HepG2 (cell line): ENCODE data around the gene SH3PXD2A. TPM values are rescaled to one million over a fixed set of nuclear protein-coding genes. Genes with fewer than 3 reads are reported as not detected.

Experiments used
- ATAC-seq: fragments of 200-7000 bp; cut with Tn5 transposase; 3 replicates; pipeline ENCODE4 v1.9.1; 2020; ENCODE audit warnings: mild to moderate bottlenecking, moderate library complexity
- BruUV-seq: library from RNA; stranded (reverse); fragments of 400-500 nt; replicated peaks from 2 replicates; lab custom pipeline; 2021; lab: Mats Ljungman, UMichigan
- CTCF ChIA-PET: fragments of 300-600 bp; formaldehyde crosslinking; extraction: SDS; loops from one replicate; lab custom pipeline; 2021; ENCODE audit warnings: low total read pairs, inconsistent platforms, low intra/inter-chr PET ratio; lab: Yijun Ruan, JAX
- POLR2A ChIA-PET: fragments of 350-600 bp; sonication (Branson Sonifier 250); formaldehyde crosslinking; loops from one replicate; lab custom pipeline; 2020; ENCODE audit warnings: antibody characterized with exemption, inconsistent platforms; lab: Yijun Ruan, JAX
- DNase-seq: peaks from one replicate; pipeline ENCODE4 v3.0.0-alpha.2; 2015; ENCODE audit warnings: low spot score
- FAIRE-seq: peaks from 3 replicates; lab custom pipeline; 2011; peaks lifted over from hg19 to GRCh38; lab: Jason Lieb, UNC
- H2AFZ ChIP-seq: one replicate; pipeline ENCODE4 v1.6.1; 2011; ENCODE audit warnings: low read length, inconsistent platforms
- H3K27ac ChIP-seq: fragments of 300-600 bp; 3 replicates; pipeline ENCODE4 v1.8.0; 2011; ENCODE audit warnings: mixed run types, mild to moderate bottlenecking, mixed read lengths, low read length, inconsistent platforms; ENCODE audit not compliant: insufficient read depth; ENCODE audit errors: extremely low read length
- H3K27me3 ChIP-seq, 2 experiments: fragments of 200-600 bp in 1 of 2; 2 replicates in 1 of 2; 3 replicates in 1 of 2; pipeline versions ENCODE4 v1.6.0 to v1.8.0; 2011; ENCODE audit warnings: low read length in 2 of 2, mild to moderate bottlenecking in 2 of 2, moderate library complexity in 2 of 2, inconsistent platforms in 1 of 2; ENCODE audit not compliant: insufficient read depth in 2 of 2, control insufficient read depth in 1 of 2
- H3K36me3 ChIP-seq, 2 experiments: fragments of 200-600 bp in 1 of 2; replicated peaks in 1 of 2; 2 replicates in 1 of 2; 3 replicates in 1 of 2; pipeline versions ENCODE4 v1.5.1 to v1.8.0; 2011; ENCODE audit warnings: low read length in 2 of 2, inconsistent platforms in 1 of 2; ENCODE audit not compliant: insufficient read depth in 2 of 2, control insufficient read depth in 1 of 2
- H3K4me1 ChIP-seq: 2 replicates; pipeline ENCODE4 v1.5.1; 2012; ENCODE audit warnings: low read length, inconsistent platforms; ENCODE audit not compliant: insufficient read depth
- H3K4me2 ChIP-seq: 2 replicates; pipeline ENCODE4 v1.6.0; 2011; ENCODE audit warnings: low read depth, low read length, inconsistent platforms
- H3K4me3 ChIP-seq, 3 experiments: fragments of 200-600 bp in 1 of 3; sonication (generic), shearing (Covaris generic) in 1 of 3; replicated peaks in 1 of 3; 2 replicates each; pipeline ENCODE4 v1.5.1; 2011 to 2016; ENCODE audit warnings: low read length in 3 of 3, inconsistent platforms in 2 of 3, low read depth in 2 of 3, mild to moderate bottlenecking in 2 of 3, control low read depth in 1 of 3, mixed read lengths in 1 of 3; ENCODE audit not compliant: insufficient read depth in 1 of 3
- H3K79me2 ChIP-seq: one replicate; pipeline ENCODE4 v1.6.1; 2011; ENCODE audit warnings: low read length, inconsistent platforms; ENCODE audit not compliant: insufficient read depth
- H3K9ac ChIP-seq: 2 replicates; pipeline ENCODE4 v1.6.0; 2011; ENCODE audit warnings: mild to moderate bottlenecking, low read depth, low read length, inconsistent platforms; ENCODE audit not compliant: insufficient read depth
- H3K9me3 ChIP-seq: 2 replicates; pipeline ENCODE4 v1.5.1; 2012; ENCODE audit warnings: mild to moderate bottlenecking, low read length
- H4K20me1 ChIP-seq: 2 replicates; pipeline ENCODE4 v1.6.0; 2011; ENCODE audit warnings: inconsistent platforms, mild to moderate bottlenecking, low read length, moderate library complexity; ENCODE audit not compliant: insufficient read depth
- CBFB ChIP-seq: sonication (generic); formaldehyde crosslinking; IDR thresholded peaks from 2 replicates; pipeline ENCODE4 v1.4.0; 2020; ENCODE audit warnings: missing genetic modification reagents
- EED ChIP-seq: sonication (generic); formaldehyde crosslinking; IDR thresholded peaks from 2 replicates; pipeline ENCODE4 v1.5.0; 2020; ENCODE audit warnings: mild to moderate bottlenecking, missing genetic modification reagents
- FOXC1 ChIP-seq: sonication (generic); formaldehyde crosslinking; IDR thresholded peaks from 2 replicates; pipeline ENCODE4 v1.8.0; 2022; ENCODE audit warnings: mild to moderate bottlenecking, missing genetic modification reagents, borderline replicate concordance
- NR2F6 ChIP-seq, 2 experiments: IDR thresholded peaks; 2 replicates each; pipeline ENCODE4 v1.6.1; 2016; ENCODE audit warnings: antibody characterized with exemption in 1 of 2, mild to moderate bottlenecking in 1 of 2
- PAX8 ChIP-seq: sonication (generic); formaldehyde crosslinking; IDR thresholded peaks from 2 replicates; pipeline ENCODE4 v1.8.0; 2022; ENCODE audit warnings: mild to moderate bottlenecking, missing genetic modification reagents, borderline replicate concordance
- REPIN1 ChIP-seq: sonication (generic); formaldehyde crosslinking; IDR thresholded peaks from 2 replicates; pipeline ENCODE4 v1.8.0; 2022; ENCODE audit warnings: missing genetic modification reagents, low read depth, mild to moderate bottlenecking, borderline replicate concordance
- SAP130 ChIP-seq: IDR thresholded peaks from 2 replicates; pipeline ENCODE4 v1.6.1; 2016; ENCODE audit warnings: low read depth
- SMYD3 ChIP-seq: sonication (generic); formaldehyde crosslinking; IDR thresholded peaks from 2 replicates; pipeline ENCODE4 v1.8.1; 2023; ENCODE audit warnings: mild to moderate bottlenecking, missing genetic modification reagents
- TEAD3 ChIP-seq: optimal IDR thresholded peaks from 2 replicates; pipeline ENCODE3; 2016; ENCODE audit warnings: borderline replicate concordance
- TFDP1 ChIP-seq: IDR thresholded peaks from 2 replicates; pipeline ENCODE4 v1.6.1; 2016; ENCODE audit warnings: missing compliant biosample characterization, missing genetic modification reagents, borderline replicate concordance
- TRIM24 ChIP-seq: sonication (generic); formaldehyde crosslinking; IDR thresholded peaks from 2 replicates; pipeline ENCODE4 v1.8.0; 2022; ENCODE audit warnings: mild to moderate bottlenecking, missing genetic modification reagents
- ZC3H4 ChIP-seq: sonication (generic); formaldehyde crosslinking; IDR thresholded peaks from 2 replicates; pipeline ENCODE4 v1.4.0; 2020; ENCODE audit warnings: missing genetic modification reagents, borderline replicate concordance
- ZKSCAN1 ChIP-seq: fragments of 150-350 bp; IDR thresholded peaks from 2 replicates; pipeline ENCODE4 v1.6.1; 2014; ENCODE audit warnings: low read length
- ZNF512B ChIP-seq: sonication (generic); formaldehyde crosslinking; IDR thresholded peaks from 2 replicates; pipeline ENCODE4 v1.5.1; 2020; ENCODE audit warnings: missing genetic modification reagents, mild to moderate bottlenecking, borderline replicate concordance
- ZNF597 ChIP-seq: sonication (generic); formaldehyde crosslinking; IDR thresholded peaks from 2 replicates; pipeline ENCODE4 v1.5.0; 2020; ENCODE audit warnings: missing genetic modification reagents
- ZNF644 ChIP-seq: IDR thresholded peaks from 2 replicates; pipeline ENCODE4 v1.6.1; 2016; ENCODE audit warnings: low read depth
- WGBS: methylation state at CpG from one replicate; pipeline ENCODE4 v1.1.6; 2017; ENCODE audit warnings: low lambda C conversion rate; 5-methylcytosine and 5-hydroxymethylcytosine counted together
- in situ Hi-C: cut with HindIII; loops from 2 replicates; pipeline ENCODE4 v1.10.0; 2017; ENCODE audit warnings: low pct_unique_long_range_greater_than_20kb; ENCODE audit not compliant: extremely low pct_ligation_motif_present
- intact Hi-C: fragments of 100-400 bp; cut with micrococcal nuclease; formaldehyde crosslinking; loops from one replicate; pipeline ENCODE4 v1.10.0; 2022; ENCODE audit not compliant: unreplicated experiment
- polyA plus RNA-seq, 8 experiments: library from polyadenylated mRNA; depleted of rRNA in 3 of 8; stranded (reverse) in 7 of 8; unstranded in 1 of 8; fragments of >200 nt; fragmentation: Illumina TruSeq in 4 of 8; extraction: Trizol in 4 of 8; gene quantifications; 2 replicates each; pipeline versions ENCODE4 v1.2.1 to v1.2.3, GENCODE V29; 2011 to 2016; ENCODE audit warnings: low read depth in 4 of 8, missing spikeins in 1 of 8, mixed read lengths in 1 of 8; ENCODE audit not compliant: insufficient read depth in 1 of 8
- total RNA-seq, 5 experiments: library from RNA; depleted of rRNA; stranded (reverse); fragments of >200 nt; fragmentation: Illumina TruSeq; extraction: Trizol; gene quantifications; 2 replicates each; pipeline ENCODE4 v1.2.3, GENCODE V29; 2016; ENCODE audit warnings: low read depth in 1 of 5

SH3PXD2A gene
- total and polyA plus RNA-seq, 2 of the 13 experiments (the other 11 are each of a cell fraction or from before 2014, with no cell fraction given), result 11.1 to 11.3 TPM

- peak; percentile 75; the same call in 1 of the 2 replicates for TF ChIP-seq ZNF512B (CRISPR knock-in tag)
Measured at GRCh38 chr10:103793920-103794883, 61.2 kb downstream of the SH3PXD2A start (continued).

GRCh38 chr10:103793429-103793828, 61.9 kb downstream of the SH3PXD2A start:
- FAIRE-seq (peak; percentile 28), DNase-seq (peak; percentile 62), ATAC-seq (peak; percentile 30)
- peak overlapping the region in 2 of 3 experiments; percentile 3 to 39; a peak in 1 of 6 replicates for H3K4me3 ChIP-seq
- no peaks in the 10 kb centered on the region for H3K9me3 ChIP-seq
- in situ Hi-C loops, result loop anchor here (5.0 kb wide), 2 partner anchors 64 to 76 kb away; partner anchors contain the start of gene SH3PXD2A
- POLR2A ChIA-PET, result interaction anchor here (1.0 to 5.5 kb wide), 16 partner anchors 10 to 135 kb away, joined by 4 to 107 read pairs (median 10); partner anchors contain the start of gene SH3PXD2A
- no peaks in the 10 kb centered on the region for H3K27me3 ChIP-seq
- H3K9ac ChIP-seq, result peak overlapping the region; percentile 66
- H3K36me3 ChIP-seq, result peaks cover 19 to 45% of the 10 kb centered on the region in 2 experiments
- peak overlapping the region; percentile 94 for H3K27ac ChIP-seq
- H2AFZ ChIP-seq, result no peak overlapping the region
- H3K79me2 ChIP-seq, result peaks cover 23% of the 10 kb centered on the region
- no TSS peak for BruUV-seq
- peaks cover 92% of the 10 kb centered on the region for H3K4me1 ChIP-seq
- 23% methylated on average over 3 of the region's 3 CpGs for WGBS
- no peaks in the 10 kb centered on the region for H4K20me1 ChIP-seq
- CTCF ChIA-PET, result no interaction called here
- peak overlapping the region; percentile 83 for H3K4me2 ChIP-seq
- intact Hi-C loops, result loop anchor here (5.0 kb wide), 1 partner anchor 76 kb away; no protein-coding TSS in a partner anchor
- TF ChIP-seq TRIM24 (CRISPR knock-in tag) (no peak), FOXC1 (CRISPR knock-in tag) (0 out of 2 replicates have a peak, but pooled peaks have one; percentile 59), NR2F6 (IDR thresholded peaks at IDR 0.05) (no peak), NR2F6 (CRISPR knock-in tag; IDR thresholded peaks at IDR 0.05) (0 out of 2 replicates have a peak, but pooled peaks have one; percentile 24), CBFB (no peak), ZNF644 (CRISPR knock-in tag) (peak; percentile 53; the same call in 1 of the 2 replicates), ZKSCAN1 (no peak), EED (CRISPR knock-in tag) (no peak), REPIN1 (no peak), TEAD3 (peak; percentile 60), SAP130 (CRISPR knock-in tag) (peak; percentile 58), TFDP1 (CRISPR knock-in tag) (peak; percentile 44; the same call in 1 of the 2 replicates), PAX8 (CRISPR knock-in tag) (no peak), ZNF597 (CRISPR knock-in tag) (no peak), SMYD3 (CRISPR knock-in tag) (no peak), ZC3H4 (CRISPR knock-in tag) (peak; percentile 43; the same call in 1 of the 2 replicates)
